GM12872 (cell line): ENCODE data around the gene INTS15.

Experiments
- CTCF ChIP-seq: IDR thresholded peaks from 3 replicates; pipeline ENCODE4 v1.5.1; 2011; ENCODE audit warnings: low read depth, mild to moderate bottlenecking, low read length, moderate library complexity; ENCODE audit not compliant: insufficient read depth

INTS15 gene

GRCh38 chr7:6654842-6655610 lies 65.2 kb downstream of the INTS15 start:
- TF ChIP-seq CTCF, result no peak

- TF ChIP-seq CTCF, result no peak
These were observed 66.0 kb downstream of the INTS15 start for GRCh38 chr7:6655636-6656385.

GRCh38 chr7:6656413-6656812 lies 66.6 kb downstream of the INTS15 start:
- no peak for TF ChIP-seq CTCF
